Osteocyte (in vitro differentiated cells): ENCODE results near the gene MRPL36. TPM values are rescaled to one million over a fixed set of nuclear protein-coding genes. Genes with fewer than 3 reads are reported as not detected.

ENCODE experiments used
- DNase-seq: peaks from one replicate; pipeline ENCODE4 v3.0.0; 2021; ENCODE audit warnings: mixed read lengths; ENCODE audit not compliant: unreplicated experiment; ENCODE audit errors: extremely low spot score
- H3K27ac Mint-ChIP-seq: one replicate; pipeline ENCODE4 v1.8.0; 2021; ENCODE audit warnings: mild to moderate bottlenecking, mixed read lengths; ENCODE audit not compliant: unreplicated experiment
- H3K27me3 Mint-ChIP-seq: one replicate; pipeline ENCODE4 v1.8.0; 2021; ENCODE audit warnings: mixed read lengths; ENCODE audit not compliant: unreplicated experiment
- H3K36me3 Mint-ChIP-seq: one replicate; pipeline ENCODE4 v1.8.0; 2021; ENCODE audit warnings: mixed read lengths; ENCODE audit not compliant: unreplicated experiment
- H3K4me1 Mint-ChIP-seq: one replicate; pipeline ENCODE4 v1.8.0; 2021; ENCODE audit warnings: mixed read lengths; ENCODE audit not compliant: unreplicated experiment
- H3K4me3 Mint-ChIP-seq: one replicate; pipeline ENCODE4 v1.8.0; 2021; ENCODE audit warnings: mild to moderate bottlenecking, moderate library complexity, mixed read lengths; ENCODE audit not compliant: unreplicated experiment
- H3K9me3 Mint-ChIP-seq: one replicate; pipeline ENCODE4 v1.8.0; 2021; ENCODE audit warnings: mixed read lengths; ENCODE audit not compliant: unreplicated experiment
- CTCF ChIP-seq: fragments of 200-600 bp; sonication (generic); IDR thresholded peaks from 2 replicates; pipeline ENCODE4 v1.5.0; 2021; ENCODE audit warnings: antibody characterized with exemption, mild to moderate bottlenecking, moderate library complexity
- total RNA-seq: library from RNA; stranded (reverse); gene quantifications from 2 replicates; pipeline ENCODE4 v1.2.1, GENCODE V29; 2021

MRPL36 gene
- total RNA-seq, 1 donor from 2014 or later, result 44.0 TPM

- Mint-ChIP-seq H3K36me3 (no peaks in the 10 kb centered on the region), H3K27ac (no peak overlapping the region), H3K4me3 (no peak overlapping the region), H3K4me1 (peaks cover 4% of the 10 kb centered on the region), H3K27me3 (peaks cover 21% of the 10 kb centered on the region), H3K9me3 (no peaks in the 10 kb centered on the region)
- DNase-seq, result no peak
- no peak for TF ChIP-seq CTCF
Measured at GRCh38 chr5:1769752-1770442, 29.7 kb downstream of the MRPL36 start.

GRCh38 chr5:1769017-1769640, 30.5 kb downstream of the MRPL36 start:
- H3K36me3 Mint-ChIP-seq, result no peaks in the 10 kb centered on the region
- no peaks in the 10 kb centered on the region for H3K9me3 Mint-ChIP-seq
- no peak for DNase-seq
- peaks cover 18% of the 10 kb centered on the region for H3K27me3 Mint-ChIP-seq
- H3K4me1 Mint-ChIP-seq, result peaks cover 4% of the 10 kb centered on the region
- no peak for TF ChIP-seq CTCF
- H3K27ac Mint-ChIP-seq, result no peak overlapping the region
- H3K4me3 Mint-ChIP-seq, result no peak overlapping the region

- TF ChIP-seq CTCF, result no peak
- Mint-ChIP-seq H3K27me3 (peaks cover 20% of the 10 kb centered on the region), H3K4me1 (peaks cover 7% of the 10 kb centered on the region), H3K4me3 (no peak overlapping the region), H3K9me3 (no peaks in the 10 kb centered on the region), H3K27ac (no peak overlapping the region), H3K36me3 (no peaks in the 10 kb centered on the region)
- no peak for DNase-seq
Measured at GRCh38 chr5:1768283-1769000, 31.2 kb downstream of the MRPL36 start.

GRCh38 chr5:1767524-1768282, 31.9 kb downstream of the MRPL36 start:
- DNase-seq, result no peak
- Mint-ChIP-seq H3K27me3 (peaks cover 18% of the 10 kb centered on the region), H3K36me3 (no peaks in the 10 kb centered on the region), H3K27ac (no peak overlapping the region), H3K4me3 (no peak overlapping the region), H3K9me3 (no peaks in the 10 kb centered on the region), H3K4me1 (peaks cover 9% of the 10 kb centered on the region)
- no peak for TF ChIP-seq CTCF
